SK-N-SH (cell line): ENCODE data around the gene PRKCA. TPM values are rescaled to one million over a fixed set of nuclear protein-coding genes. Genes with fewer than 3 reads are reported as not detected.
A peak's percentile ranks its signal among the peaks of the same experiment; 100 is the strongest.

ENCODE experiments used
- CTCF ChIA-PET: fragments of 300-600, 350-600 bp; formaldehyde crosslinking; extraction: SDS; loops from one replicate; lab custom pipeline; 2021; lab: Yijun Ruan, JAX
- POLR2A ChIA-PET: fragments of 350-600 bp; sonication (Branson Sonifier 250); formaldehyde crosslinking; extraction: SDS; loops from one replicate; lab custom pipeline; 2020; ENCODE audit warnings: antibody characterized with exemption, inconsistent platforms; lab: Yijun Ruan, JAX
- DNase-seq: peaks from one replicate; pipeline ENCODE4 v3.0.0; 2012
- H2AFZ ChIP-seq: fragments of 200-600 bp; sonication (generic); 2 replicates; pipeline ENCODE4 v1.8.1; 2016; ENCODE audit warnings: antibody characterized with exemption, mild to moderate bottlenecking, low read depth
- H3F3A ChIP-seq: fragments of 200-600 bp; sonication (generic); replicated peaks from 2 replicates; pipeline ENCODE3; 2016; ENCODE audit warnings: antibody characterized with exemption, mild to moderate bottlenecking; ENCODE audit not compliant: insufficient read depth
- H3K27ac ChIP-seq, 2 experiments: fragments of 200-500 bp in 1 of 2; fragments of 200-600 bp in 1 of 2; sonication (Bioruptor generic) in 1 of 2; sonication (generic), shearing (Covaris generic) in 1 of 2; 2 replicates each; pipeline versions ENCODE4 v1.5.1 to v1.6.1; 2014 to 2016; ENCODE audit warnings: low read depth in 2 of 2, inconsistent platforms in 1 of 2, low read length in 1 of 2, mild to moderate bottlenecking in 1 of 2, mixed read lengths in 1 of 2
- H3K27me3 ChIP-seq: fragments of 200-600 bp; sonication (generic), shearing (Covaris generic); 2 replicates; pipeline ENCODE4 v1.6.1; 2016; ENCODE audit warnings: mixed run types; ENCODE audit not compliant: insufficient read depth
- H3K36me3 ChIP-seq, 2 experiments: fragments of 200-500 bp in 1 of 2; fragments of 200-600 bp in 1 of 2; sonication (Bioruptor generic) in 1 of 2; sonication (generic) in 1 of 2; replicated peaks in 1 of 2; 2 replicates each; pipeline versions ENCODE3 to v1.5.1; 2014 to 2016; ENCODE audit warnings: low read length in 1 of 2, mild to moderate bottlenecking in 1 of 2; ENCODE audit not compliant: insufficient read depth in 2 of 2, control insufficient read depth in 1 of 2
- H3K4me1 ChIP-seq, 2 experiments: fragments of 200-500 bp in 1 of 2; fragments of 200-600 bp in 1 of 2; sonication (Bioruptor generic) in 1 of 2; sonication (generic), shearing (Covaris generic) in 1 of 2; 2 replicates each; pipeline versions ENCODE4 v1.5.1 to v1.6.1; 2014 to 2016; ENCODE audit warnings: low read depth in 1 of 2, low read length in 1 of 2, mixed run types in 1 of 2; ENCODE audit not compliant: insufficient read depth in 2 of 2, control insufficient read depth in 1 of 2
- H3K4me2 ChIP-seq: fragments of 200-600 bp; sonication (generic), shearing (Covaris generic); 2 replicates; pipeline ENCODE4 v1.6.1; 2017; ENCODE audit warnings: mixed run types
- H3K4me3 ChIP-seq, 2 experiments: fragments of 200-500 bp in 1 of 2; fragments of 200-600 bp in 1 of 2; sonication (Bioruptor generic) in 1 of 2; sonication (generic), shearing (Covaris generic) in 1 of 2; 2 replicates each; pipeline versions ENCODE4 v1.5.1 to v1.8.1; 2014 to 2016; ENCODE audit warnings: low read depth in 2 of 2, inconsistent platforms in 1 of 2, low read length in 1 of 2, mild to moderate bottlenecking in 1 of 2, mixed read lengths in 1 of 2, moderate library complexity in 1 of 2
- H3K79me2 ChIP-seq: fragments of 200-600 bp; sonication (generic); 2 replicates; pipeline ENCODE4 v1.8.1; 2017; ENCODE audit warnings: mild to moderate bottlenecking; ENCODE audit not compliant: insufficient read depth
- H3K9ac ChIP-seq: fragments of 200-600 bp; sonication (generic); 2 replicates; pipeline ENCODE4 v1.6.1; 2017; ENCODE audit warnings: mixed run types
- H3K9me2 ChIP-seq: fragments of 200-600 bp; sonication (generic); 2 replicates; pipeline ENCODE4 v1.6.1; 2017; ENCODE audit warnings: mixed run types
- H3K9me3 ChIP-seq: fragments of 200-600 bp; sonication (generic); 2 replicates; pipeline ENCODE4 v1.6.1; 2017; ENCODE audit warnings: mixed run types, mild to moderate bottlenecking, moderate library complexity
- H4K20me1 ChIP-seq: fragments of 200-600 bp; sonication (generic); 2 replicates; pipeline ENCODE4 v1.6.1; 2017; ENCODE audit warnings: mild to moderate bottlenecking, mixed run types; ENCODE audit not compliant: insufficient read depth
- CHD2 ChIP-seq: fragments of 150-350 bp; IDR thresholded peaks from 2 replicates; pipeline ENCODE4 v1.6.1; 2018; ENCODE audit warnings: low read length; ENCODE audit not compliant: partially characterized antibody
- CTCF ChIP-seq: fragments of 200-600 bp; sonication (generic); IDR thresholded peaks from 2 replicates; pipeline ENCODE4 v1.6.1; 2017; ENCODE audit warnings: antibody characterized with exemption, mild to moderate bottlenecking, moderate library complexity
- ELF1 ChIP-seq: IDR thresholded peaks from 2 replicates; pipeline ENCODE4 v1.4.0; 2012
- EZH2phosphoT487 ChIP-seq: fragments of 200-600 bp; sonication (generic); IDR thresholded peaks from 2 replicates; pipeline ENCODE4 v1.6.1; 2017; ENCODE audit warnings: low read depth, mixed run types, mild to moderate bottlenecking, antibody characterized with exemption, moderate library complexity, borderline replicate concordance
- FOSL2 ChIP-seq: IDR thresholded peaks from 2 replicates; pipeline ENCODE4 v1.4.0; 2012; ENCODE audit warnings: low read depth, mild to moderate bottlenecking, moderate library complexity, borderline replicate concordance
- FOXJ3 ChIP-seq: sonication (generic); formaldehyde crosslinking; IDR thresholded peaks from 2 replicates; pipeline ENCODE4 v1.5.1; 2020; ENCODE audit warnings: mild to moderate bottlenecking, missing genetic modification reagents
- GABPA ChIP-seq: IDR thresholded peaks from 2 replicates; pipeline ENCODE4 v1.4.0; 2012; ENCODE audit warnings: low read depth, mild to moderate bottlenecking
- GATA2 ChIP-seq: sonication (generic); formaldehyde crosslinking; IDR thresholded peaks from 2 replicates; pipeline ENCODE4 v1.5.0; 2020; ENCODE audit warnings: mild to moderate bottlenecking, missing genetic modification reagents
- IRF3 ChIP-seq: fragments of 150-350 bp; IDR thresholded peaks from 2 replicates; pipeline ENCODE4 v1.6.1; 2016; ENCODE audit warnings: mild to moderate bottlenecking, low read depth, low read length
- MAX ChIP-seq: IDR thresholded peaks from 2 replicates; pipeline ENCODE4 v1.4.0; 2012; ENCODE audit warnings: low read depth
- NFIC ChIP-seq: IDR thresholded peaks from 2 replicates; pipeline ENCODE4 v1.4.0; 2012; ENCODE audit warnings: borderline replicate concordance
- NRF1 ChIP-seq: IDR thresholded peaks from 2 replicates; pipeline ENCODE4 v1.6.1; 2012; ENCODE audit warnings: low read depth, mild to moderate bottlenecking, low read length
- PBX3 ChIP-seq: IDR thresholded peaks from 2 replicates; pipeline ENCODE4; 2012
- POLR2AphosphoS5 ChIP-seq: IDR thresholded peaks from 2 replicates; pipeline ENCODE4 v1.6.1; 2012; ENCODE audit warnings: low read depth, low read length
- RAD21 ChIP-seq: IDR thresholded peaks from 2 replicates; pipeline ENCODE4 v1.6.1; 2012; ENCODE audit warnings: mild to moderate bottlenecking, low read length
- RCOR1 ChIP-seq: fragments of 150-350 bp; IDR thresholded peaks from 2 replicates; pipeline ENCODE4 v1.6.1; 2017; ENCODE audit warnings: antibody characterized with exemption, low read length
- RFX5 ChIP-seq: IDR thresholded peaks from 2 replicates; pipeline ENCODE4 v1.6.1; 2012; ENCODE audit warnings: mild to moderate bottlenecking, improper control_type of control experiment, low read length
- RXRA ChIP-seq: IDR thresholded peaks from 2 replicates; pipeline ENCODE4 v1.4.0; 2012; ENCODE audit warnings: low read depth, mild to moderate bottlenecking, borderline replicate concordance
- SIN3A ChIP-seq: IDR thresholded peaks from 2 replicates; pipeline ENCODE4 v1.6.1; 2012; ENCODE audit warnings: low read depth, mild to moderate bottlenecking, low read length, moderate library complexity, borderline replicate concordance
- SMC3 ChIP-seq: IDR thresholded peaks from 2 replicates; pipeline ENCODE4 v1.6.1; 2012; ENCODE audit warnings: low read depth, low read length, improper control_type of control experiment
- USF2 ChIP-seq: fragments of 150-350 bp; IDR thresholded peaks from 2 replicates; pipeline ENCODE4 v1.6.1; 2017; ENCODE audit warnings: antibody characterized with exemption, low read length, low read depth, borderline replicate concordance
- YY1 ChIP-seq: IDR thresholded peaks from 2 replicates; pipeline ENCODE4 v1.4.0; 2012; ENCODE audit warnings: low read depth, mild to moderate bottlenecking
- ZBTB33 ChIP-seq: IDR thresholded peaks from 2 replicates; pipeline ENCODE4 v1.4.0; 2012; ENCODE audit warnings: low read depth, borderline replicate concordance
- WGBS: methylation state at CpG from one replicate; pipeline ENCODE4 v1.1.6; 2017; ENCODE audit warnings: low lambda C conversion rate; 5-methylcytosine and 5-hydroxymethylcytosine counted together
- polyA plus RNA-seq, 3 experiments: library from polyadenylated mRNA; depleted of rRNA; stranded (reverse); fragments of >200 nt; gene quantifications; 2 replicates each; pipeline ENCODE4 v1.2.3, GENCODE V29; 2012

Gene PRKCA
- polyA plus RNA-seq, 1 of the 3 experiments (the other 2 are of a cell fraction) = 108 TPM

- no peak for TF ChIP-seq IRF3
- peak; percentile 57; the same call in 1 of the 2 replicates for TF ChIP-seq RCOR1
- TF ChIP-seq GATA2 (CRISPR knock-in tag) = no peak
- TF ChIP-seq SMC3 = no peak
- TF ChIP-seq YY1 = no peak
- TF ChIP-seq RFX5 = no peak
- no peak for TF ChIP-seq NRF1
- TF ChIP-seq MAX = no peak
- peak; percentile 12 for TF ChIP-seq CHD2
- peak; percentile 40; the same call in 1 of the 2 replicates for TF ChIP-seq RXRA
- TF ChIP-seq NFIC = no peak
- TF ChIP-seq, all 33 proteins: peak for 8
Measured at GRCh38 chr17:66383333-66383732, 80.9 kb downstream of the PRKCA start (continued).

GRCh38 chr17:66386498-66387351 lies 84.3 kb downstream of the PRKCA start:
- Histone ChIP-seq H3K27me3 (no peaks in the 10 kb centered on the region), H3K36me3 (peaks cover 26 to 44% of the 10 kb centered on the region in 2 experiments), H3K9ac (no peak overlapping the region), H3F3A (peaks cover 7% of the 10 kb centered on the region), H3K79me2 (peaks cover 100% of the 10 kb centered on the region), H3K9me2 (no peaks in the 10 kb centered on the region), H3K4me3 (no peak overlapping the region), H3K4me2 (no peak overlapping the region), H4K20me1 (peaks cover 99% of the 10 kb centered on the region), H2AFZ (no peak overlapping the region), H3K4me1 (peaks cover 0 to 12% of the 10 kb centered on the region in 2 experiments; a peak in 2 of 4 replicates), H3K9me3 (no peaks in the 10 kb centered on the region), H3K27ac (no peak overlapping the region)
- ChIA-PET CTCF (interaction anchor here (0.6 to 1.2 kb wide), 3 partner anchors 11 to 180 kb away, joined by 3 to 4 read pairs (median 3); no protein-coding TSS in a partner anchor), POLR2A (no interaction called here)
- no peak for DNase-seq
- WGBS = 49% methylated on average over 2 of the region's 2 CpGs
- TF ChIP-seq SMC3 = no peak
- TF ChIP-seq GABPA = no peak
- TF ChIP-seq CHD2 = no peak
- TF ChIP-seq RAD21 = no peak
- no peak for TF ChIP-seq PBX3
- no peak for TF ChIP-seq USF2
- no peak for TF ChIP-seq EZH2phosphoT487
- TF ChIP-seq ELF1 = no peak
- no peak for TF ChIP-seq FOSL2
- TF ChIP-seq FOXJ3 = no peak
- TF ChIP-seq CTCF = no peak
- TF ChIP-seq NRF1 = no peak
- no peak for TF ChIP-seq SIN3A
- TF ChIP-seq POLR2AphosphoS5 = no peak
- no peak for TF ChIP-seq RCOR1
- no peak for TF ChIP-seq ZBTB33
- no peak for TF ChIP-seq YY1
